ENCODE data around the gene AP2B1. TPM values are rescaled to one million over a fixed set of nuclear protein-coding genes. Genes with fewer than 3 reads are reported as not detected.

AP2B1 gene
- total and polyA plus RNA-seq, 7 donors, result 43.2 to 86.4 (median 53.1) TPM

- Histone ChIP-seq H3K27me3 (no peaks in the 10 kb centered on the region), H3K27ac (no peak overlapping the region), H3K4me1 (peaks cover 0 to 30% (median 24%) of the 10 kb centered on the region in 4 donors), H3K36me3 (peaks cover 0 to 2% (median 0%) of the 10 kb centered on the region in 4 donors), H3K4me3 (no peak overlapping the region), H3K9me3 (no peaks in the 10 kb centered on the region)
- intact Hi-C loops (cut with DNase I), result loop anchor here (2.0 to 5.0 kb wide), 2 partner anchors 312 to 589 kb away; partner anchors contain the start of gene LIG3
- no peak for TF ChIP-seq CTCF (IDR thresholded peaks at IDR 0.05)
- no peak for TF ChIP-seq POLR2AphosphoS5 (IDR thresholded peaks at IDR 0.05)
- no peak for TF ChIP-seq POLR2A (IDR thresholded peaks at IDR 0.05)
- no peak for TF ChIP-seq EP300 (IDR thresholded peaks at IDR 0.05)
- WGBS, 2 donors, result 56 to 71% methylated on average over 2 of the region's 2 CpGs
- DNase-seq, result no peak
Observed at GRCh38 chr17:35569405-35569804, 17.7 kb upstream of the AP2B1 start.

DNA sequence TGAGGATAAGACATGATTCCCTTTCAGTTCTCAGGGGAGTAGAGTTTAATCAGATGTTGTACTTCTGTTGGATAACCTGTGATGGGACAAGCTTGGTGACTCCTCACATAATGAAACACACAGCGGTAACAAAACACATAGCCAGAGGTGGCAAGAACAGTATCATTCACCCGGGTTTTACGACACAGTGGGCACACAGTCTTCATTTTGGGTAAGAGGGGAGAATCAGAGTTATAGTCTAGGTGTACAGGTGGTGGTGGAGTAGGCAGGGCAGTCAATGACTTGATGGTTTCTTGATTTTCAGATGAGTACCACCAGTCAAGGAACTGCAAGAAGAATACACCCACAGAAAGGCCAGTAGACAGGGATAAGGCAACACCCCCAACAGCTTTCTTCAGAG is 11.4 kb upstream of the AP2B1 start:
- no peak overlapping the region for H3K4me3 ChIP-seq
- peaks cover 0 to 20% (median 2%) of the 10 kb centered on the region in 4 donors for H3K36me3 ChIP-seq
- no peaks in the 10 kb centered on the region for H3K27me3 ChIP-seq
- no peak for TF ChIP-seq POLR2A (IDR thresholded peaks at IDR 0.05)
- TF ChIP-seq POLR2AphosphoS5 (IDR thresholded peaks at IDR 0.05), result no peak
- TF ChIP-seq EP300 (IDR thresholded peaks at IDR 0.05), result no peak
- no peak for TF ChIP-seq CTCF (IDR thresholded peaks at IDR 0.05)
- H3K27ac ChIP-seq, result no peak overlapping the region
- no peak for DNase-seq
- 80 to 85% methylated on average over 3 of the region's 3 CpGs for WGBS, 2 donors
- no peaks in the 10 kb centered on the region for H3K9me3 ChIP-seq
- peaks cover 0 to 23% (median 18%) of the 10 kb centered on the region in 4 donors for H3K4me1 ChIP-seq
- intact Hi-C loops (cut with DNase I), result no loop called here

- TF ChIP-seq POLR2A (IDR thresholded peaks at IDR 0.05) (no peak), EP300 (IDR thresholded peaks at IDR 0.05) (no peak), POLR2AphosphoS5 (IDR thresholded peaks at IDR 0.05) (no peak), CTCF (IDR thresholded peaks at IDR 0.05) (no peak)
- Histone ChIP-seq H3K36me3 (peaks cover 0 to 20% (median 2%) of the 10 kb centered on the region in 4 donors), H3K9me3 (no peaks in the 10 kb centered on the region), H3K27ac (peak overlapping the region; percentile 85 to 92 (median 87)), H3K27me3 (no peaks in the 10 kb centered on the region), H3K4me1 (peaks cover 0 to 22% (median 17%) of the 10 kb centered on the region in 4 donors), H3K4me3 (peak overlapping the region; percentile 61 to 80 (median 70))
- 2 to 5% methylated on average over 8 of the region's 8 CpGs for WGBS, 2 donors
- DNase-seq, result no peak
- intact Hi-C loops (cut with DNase I), result no loop called here
Observed at GRCh38 chr17:35577830-35578196, 9.3 kb upstream of the AP2B1 start.

- intact Hi-C loops (cut with DNase I), result no loop called here
- 0 to 1% methylated on average over 45 of the region's 45 CpGs for WGBS, 2 donors
- TF ChIP-seq POLR2A (IDR thresholded peaks at IDR 0.05) (peak; percentile 65 to 70), POLR2AphosphoS5 (IDR thresholded peaks at IDR 0.05) (peak; percentile 81 to 88 (median 84)), CTCF (IDR thresholded peaks at IDR 0.05) (no peak)
Observed at GRCh38 chr17:35578197-35578928, 8.8 kb upstream of the AP2B1 start, which contains the start of gene PEX12. TSS of gene PEX12 (minus strand) at chr17:35578571. CDS start at chr17:35578021, 550 bp downstream.

More at GRCh38 chr17:35578197-35578928, 8.8 kb upstream of the AP2B1 start, which contains the start of gene PEX12:
- Histone ChIP-seq H3K27me3 (no peaks in the 10 kb centered on the region), H3K9me3 (no peaks in the 10 kb centered on the region), H3K36me3 (peaks cover 0 to 20% (median 2%) of the 10 kb centered on the region in 4 donors), H3K4me1 (peaks cover 0 to 22% (median 17%) of the 10 kb centered on the region in 4 donors), H3K27ac (peak within 1 kb of the TSS; percentile 85 to 92 (median 87)), H3K4me3 (peak within 1 kb of the TSS; percentile 61 to 80 (median 70))
- peak; percentile 94 for DNase-seq

Measured in sigmoid colon (tissue), 7 donors.